ENCODE results near the gene FKBP4. TPM values are rescaled to one million over a fixed set of nuclear protein-coding genes. Genes with fewer than 3 reads are reported as not detected.
A peak's percentile ranks its signal among the peaks of the same experiment; 100 is the strongest.

The FKBP4 gene
- total RNA-seq (10 to 100 TPM; 25.3 to 57.2 (median 39.4) TPM), polyA plus RNA-seq (10 to 100 TPM; 46.9 to 51.4 (median 51.3) TPM)
- long read RNA-seq, donor 1, transcript FKBP4-201 (10 exons, 3,732 nt), result major isoform, 5 of 5 reads
- long read RNA-seq, donor 1, partial matches to known transcripts, result 0 of 5 reads
- long read RNA-seq, donor 1, other reads (novel, unspliced or antisense), result 0 of 5 reads
- long read RNA-seq, donor 2, transcript FKBP4-201 (10 exons, 3,732 nt), result major isoform, 9 of 9 reads
- long read RNA-seq, donor 2, partial matches to known transcripts, result 0 of 9 reads
- long read RNA-seq, donor 2, other reads (novel, unspliced or antisense), result 0 of 9 reads
- long read RNA-seq, donor 3, transcript FKBP4-201 (10 exons, 3,732 nt), result major isoform, 5 of 14 reads
- long read RNA-seq, donor 3, partial matches to known transcripts, result 9 of 14 reads
- long read RNA-seq, donor 3, other reads (novel, unspliced or antisense), result 0 of 14 reads
- long read RNA-seq, donor 4, partial matches to known transcripts, result 0 of 2 reads
- long read RNA-seq, donor 4, other reads (novel, unspliced or antisense), result 0 of 2 reads
- long read RNA-seq, donor 5, transcript FKBP4-201 (10 exons, 3,732 nt), result major isoform, 9 of 9 reads
- long read RNA-seq, donor 5, partial matches to known transcripts, result 0 of 9 reads
- long read RNA-seq, donor 5, other reads (novel, unspliced or antisense), result 0 of 9 reads
- long read RNA-seq, donor 6, transcript FKBP4-201 (10 exons, 3,732 nt), result major isoform, 15 of 16 reads
- long read RNA-seq, donor 6, partial matches to known transcripts, result 0 of 16 reads
- long read RNA-seq, donor 6, other reads (novel, unspliced or antisense), result 0 of 16 reads
- long read RNA-seq, donor 7, partial matches to known transcripts, result 7 of 11 reads
- long read RNA-seq, donor 7, other reads (novel, unspliced or antisense), result 0 of 11 reads
- long read RNA-seq, donor 8, transcript FKBP4-201 (10 exons, 3,732 nt), result major isoform, 12 of 45 reads
- long read RNA-seq, donor 8, partial matches to known transcripts, result 33 of 45 reads
- long read RNA-seq, donor 8, other reads (novel, unspliced or antisense), result 0 of 45 reads
- long read RNA-seq, donor 9, transcript FKBP4-201 (10 exons, 3,732 nt), result major isoform, 6 of 6 reads
- long read RNA-seq, donor 9, partial matches to known transcripts, result 0 of 6 reads
- long read RNA-seq, donor 9, other reads (novel, unspliced or antisense), result 0 of 6 reads
- long read RNA-seq, donor 10, partial matches to known transcripts, result 0 of 3 reads
- long read RNA-seq, donor 10, other reads (novel, unspliced or antisense), result 0 of 3 reads

- peak within 1 kb of the TSS; percentile 77 to 98 (median 86) for H3K4me3 ChIP-seq
- DNase-seq, result peak; percentile 93 to 97
- peaks cover 0 to 6% (median 0%) of the 10 kb centered on the region in 3 donors for H3K27me3 ChIP-seq
- 0 to 1% (median 0%) methylated on average over 18 to 63 of the region's 63 CpGs for WGBS, 5 donors
- H3K27ac ChIP-seq, result peak within 1 kb of the TSS; percentile 82 to 95 (median 91)
- H3K36me3 ChIP-seq, result peaks cover 15 to 30% (median 28%) of the 10 kb centered on the region in 4 donors
- H3K4me1 ChIP-seq, result peaks cover 17 to 44% (median 35%) of the 10 kb centered on the region in 4 donors
- intact Hi-C loops (cut with DNase I; ENCODE audit: low total_unique reads), result no loop called here
- TF ChIP-seq POLR2A (IDR thresholded peaks at IDR 0.05), result no peak
- TF ChIP-seq POLR2AphosphoS5 (IDR thresholded peaks at IDR 0.05), result peak; percentile 73 to 96 (median 93)
- H3K9me3 ChIP-seq, result no peaks in the 10 kb centered on the region
Measured at GRCh38 chr12:2794736-2795289, at the start of gene FKBP4. Gene FKBP4 (plus strand): TSS chr12:2794970. CDS start chr12:2795140, 170 bp downstream.

GRCh38 chr12:2745655-2746054, 49.1 kb upstream of the FKBP4 start:
- Histone ChIP-seq H3K4me3 (no peak overlapping the region), H3K9me3 (no peaks in the 10 kb centered on the region), H3K4me1 (no peaks in the 10 kb centered on the region), H3K27ac (no peak overlapping the region), H3K27me3 (peaks cover 0 to 4% (median 0%) of the 10 kb centered on the region in 3 donors), H3K36me3 (no peaks in the 10 kb centered on the region)
- DNase-seq, result no peak
- 45 to 65% (median 62%) methylated on average over 2 of the region's 2 CpGs for WGBS, 5 donors
- TF ChIP-seq POLR2A (IDR thresholded peaks at IDR 0.05) (no peak), POLR2AphosphoS5 (IDR thresholded peaks at IDR 0.05) (no peak), EP300 (IDR thresholded peaks at IDR 0.05) (no peak), CTCF (IDR thresholded peaks at IDR 0.05) (no peak)
- intact Hi-C loops (cut with DNase I; ENCODE audit: low total_unique reads), result no loop called here

GRCh38 chr12:2749580-2749979, 45.2 kb upstream of the FKBP4 start:
- peaks cover 0 to 10% (median 2%) of the 10 kb centered on the region in 4 donors for H3K4me1 ChIP-seq
- no peaks in the 10 kb centered on the region for H3K36me3 ChIP-seq
- TF ChIP-seq EP300 (IDR thresholded peaks at IDR 0.05) (no peak), POLR2A (IDR thresholded peaks at IDR 0.05) (no peak), POLR2AphosphoS5 (IDR thresholded peaks at IDR 0.05) (no peak)
- H3K9me3 ChIP-seq, result no peaks in the 10 kb centered on the region
- H3K27ac ChIP-seq, result no peak overlapping the region
- no peak overlapping the region for H3K4me3 ChIP-seq
- 42 to 70% (median 51%) methylated on average over 11 of the region's 11 CpGs for WGBS, 5 donors
- intact Hi-C loops (cut with DNase I; ENCODE audit: low total_unique reads), result no loop called here
- peaks cover 0 to 37% (median 0%) of the 10 kb centered on the region in 3 donors for H3K27me3 ChIP-seq
- no peak for DNase-seq

GRCh38 chr12:2750185-2750584, 44.6 kb upstream of the FKBP4 start:
- 59 to 72% (median 64%) methylated on average over 7 of the region's 7 CpGs for WGBS, 5 donors

More at GRCh38 chr12:2750185-2750584, 44.6 kb upstream of the FKBP4 start:
- Histone ChIP-seq H3K4me3 (no peak overlapping the region), H3K36me3 (no peaks in the 10 kb centered on the region), H3K4me1 (peaks cover 0 to 10% (median 2%) of the 10 kb centered on the region in 4 donors), H3K9me3 (no peaks in the 10 kb centered on the region), H3K27me3 (peaks cover 0 to 39% (median 0%) of the 10 kb centered on the region in 3 donors), H3K27ac (no peak overlapping the region)
- no peak for TF ChIP-seq POLR2AphosphoS5 (IDR thresholded peaks at IDR 0.05)
- TF ChIP-seq POLR2A (IDR thresholded peaks at IDR 0.05), result no peak
- TF ChIP-seq EP300 (IDR thresholded peaks at IDR 0.05), result no peak
- no peak for TF ChIP-seq CTCF (IDR thresholded peaks at IDR 0.05)
- DNase-seq, result no peak
- intact Hi-C loops (cut with DNase I; ENCODE audit: low total_unique reads), result no loop called here

All from stomach (tissue), 19 donors.